Motor neuron (in vitro differentiated cells): ENCODE data around the gene PRMT2. TPM values are rescaled to one million over a fixed set of nuclear protein-coding genes. Genes with fewer than 3 reads are reported as not detected.

Experiments used
- ATAC-seq, 8 experiments: fragments of 200-7000 bp; cut with Tn5 transposase; replicated peaks in 6 of 8; 2 replicates each; pipeline ENCODE4 v1.8.0; 2021; ENCODE audit warnings: mild to moderate bottlenecking in 8 of 8, moderate library complexity in 8 of 8
- H3K27ac ChIP-seq, 2 donors: fragments of 250-450 bp; sonication (Bioruptor Pico); 2 replicates each; pipeline ENCODE4 v1.9.0; 2021; ENCODE audit warnings: antibody characterized with exemption in 2 of 2, mild to moderate bottlenecking in 2 of 2, moderate library complexity in 1 of 2
- H3K4me1 ChIP-seq, 2 donors: fragments of 250-450 bp; sonication (Bioruptor Pico); replicated peaks in 1 of 2; 2 replicates each; pipeline ENCODE4 v1.6.1; 2021; ENCODE audit warnings: antibody characterized with exemption in 2 of 2, mild to moderate bottlenecking in 2 of 2, moderate library complexity in 1 of 2
- H3K4me3 ChIP-seq, 5 donors: fragments of 250-450 bp; sonication (Bioruptor Pico); 2 replicates each; pipeline ENCODE4 v1.9.0; 2021; ENCODE audit warnings: antibody characterized with exemption in 5 of 5, mild to moderate bottlenecking in 5 of 5, moderate library complexity in 4 of 5
- WGBS, 10 experiments: fragments of 450-650 bp; shearing (Covaris generic); methylation state at CpG; one replicate each; pipeline ENCODE4 v1.0.0; 2022; 5-methylcytosine and 5-hydroxymethylcytosine counted together
- in situ Hi-C, 9 experiments: fragments of 400-800 bp; cut with MboI; loops; one replicate each; pipeline ENCODE4 v1.15.0; 2021; ENCODE audit warnings: low sequenced_read_pairs in 9 of 9, low pct_unique_long_range_greater_than_20kb in 2 of 9; ENCODE audit not compliant: unreplicated experiment in 9 of 9
- total RNA-seq, 8 experiments: library from RNA; unstranded; fragments of 300-600 nt; gene quantifications; 2 replicates each; pipeline versions ENCODE4 v1.2.3 to v1.2.4, GENCODE V29; 2022

PRMT2 gene
- total RNA-seq, 8 experiments from 2014 or later = 60.8 to 202 (median 75.7) TPM

DNA sequence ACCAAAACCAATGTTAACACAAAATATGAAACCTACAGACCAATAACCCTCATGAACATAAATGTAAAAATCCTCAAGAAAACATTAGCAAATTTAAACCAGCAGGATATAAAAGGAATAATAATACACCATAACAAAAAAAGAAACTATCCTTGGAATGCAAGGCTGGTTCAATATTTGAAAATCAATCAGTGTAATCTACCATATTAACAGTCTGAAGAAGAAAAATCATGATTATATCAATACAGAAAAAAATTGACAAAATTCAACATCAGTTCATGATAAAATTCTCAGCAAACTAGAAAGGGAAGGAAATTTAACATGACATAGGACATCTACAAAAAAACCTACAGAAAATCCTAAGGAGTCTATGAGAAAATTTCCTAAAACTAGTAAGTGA is 19.8 kb downstream of the PRMT2 start:
- H3K27ac ChIP-seq = no peak overlapping the region
- in situ Hi-C loops = no loop called here
- no peak overlapping the region for H3K4me3 ChIP-seq
- ATAC-seq = no peak
- H3K4me1 ChIP-seq = no peaks in the 10 kb centered on the region

DNA sequence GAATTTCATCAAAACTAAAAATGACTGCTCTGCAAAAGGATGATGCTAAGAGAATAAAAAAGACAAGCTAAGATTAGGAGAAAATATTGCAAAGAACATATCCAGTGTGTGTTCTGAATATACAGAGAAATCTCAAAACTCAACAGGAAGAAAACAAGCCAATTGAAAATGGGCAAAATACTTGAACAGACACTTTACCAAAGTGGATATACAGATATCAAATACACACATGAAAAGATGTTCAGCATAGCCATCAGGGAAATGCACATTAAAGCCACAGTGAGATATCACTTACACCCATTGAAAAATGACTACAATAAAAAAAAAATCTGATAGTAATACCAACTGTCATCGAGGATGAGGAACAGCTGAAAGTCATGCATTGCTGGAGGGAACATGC is 21.3 kb downstream of the PRMT2 start:
- 100% methylated on average over 1 of the region's 1 CpG; no CpG with 5 or more reads in 4 of the 10 experiments for WGBS, 10 experiments
- Histone ChIP-seq H3K4me1 (no peaks in the 10 kb centered on the region), H3K27ac (no peak overlapping the region), H3K4me3 (no peak overlapping the region)
- in situ Hi-C loops = no loop called here
- no peak for ATAC-seq

- no peak overlapping the region for H3K4me3 ChIP-seq
- in situ Hi-C loops = no loop called here
- H3K4me1 ChIP-seq = no peaks in the 10 kb centered on the region
- H3K27ac ChIP-seq = no peak overlapping the region
- WGBS, 10 experiments = 61 to 100% (median 83%) methylated on average over 1 to 7 of the region's 8 CpGs; no CpG with 5 or more reads in 4 of the 10 experiments
- no peak for ATAC-seq
Observed at GRCh38 chr21:46660505-46660904, 25.0 kb downstream of the PRMT2 start.

- H3K4me3 ChIP-seq = peak overlapping the region in 1 of 5 donors; percentile 15
- H3K4me1 ChIP-seq = no peaks in the 10 kb centered on the region
- in situ Hi-C loops = no loop called here
- no peak overlapping the region for H3K27ac ChIP-seq
- peak; percentile 55 to 99 (median 82) for ATAC-seq
- 0 to 8% (median 3%) methylated on average over 1 to 26 of the region's 29 CpGs for WGBS, 10 experiments
Observed at GRCh38 chr21:46661211-46661625, 25.7 kb downstream of the PRMT2 start.

GRCh38 chr21:46661642-46662366 is 26.3 kb downstream of the PRMT2 start:
- in situ Hi-C loops = no loop called here
- Histone ChIP-seq H3K4me3 (peak overlapping the region in 1 of 5 donors; percentile 15), H3K27ac (no peak overlapping the region), H3K4me1 (no peaks in the 10 kb centered on the region)
- 57 to 100% (median 80%) methylated on average over 1 to 3 of the region's 61 CpGs; no CpG with 5 or more reads in 7 of the 10 experiments for WGBS, 10 experiments
- peak in 7 of 8 experiments; percentile 10 to 35 (median 33) for ATAC-seq

- peak in 1 of 8 experiments; percentile 22 for ATAC-seq
- Histone ChIP-seq H3K4me3 (no peak overlapping the region), H3K4me1 (no peaks in the 10 kb centered on the region), H3K27ac (no peak overlapping the region)
- WGBS, 10 experiments = 90 to 100% (median 100%) methylated on average over 1 to 2 of the region's 11 CpGs; no CpG with 5 or more reads in 7 of the 10 experiments
- in situ Hi-C loops = no loop called here
Observed at GRCh38 chr21:46662367-46662654, 26.8 kb downstream of the PRMT2 start.

- no peak overlapping the region for H3K27ac ChIP-seq
- H3K4me1 ChIP-seq = no peaks in the 10 kb centered on the region
- peak in 3 of 8 experiments; percentile 6 to 24 (median 12) for ATAC-seq
- in situ Hi-C loops = no loop called here
- whole genome bisulfite sequencing, 10 experiments = 60 to 100% (median 90%) methylated on average over 1 to 8 of the region's 21 CpGs; no CpG with 5 or more reads in 4 of the 10 experiments
- H3K4me3 ChIP-seq = no peak overlapping the region
Observed at GRCh38 chr21:46662765-46663500, 27.5 kb downstream of the PRMT2 start.

DNA sequence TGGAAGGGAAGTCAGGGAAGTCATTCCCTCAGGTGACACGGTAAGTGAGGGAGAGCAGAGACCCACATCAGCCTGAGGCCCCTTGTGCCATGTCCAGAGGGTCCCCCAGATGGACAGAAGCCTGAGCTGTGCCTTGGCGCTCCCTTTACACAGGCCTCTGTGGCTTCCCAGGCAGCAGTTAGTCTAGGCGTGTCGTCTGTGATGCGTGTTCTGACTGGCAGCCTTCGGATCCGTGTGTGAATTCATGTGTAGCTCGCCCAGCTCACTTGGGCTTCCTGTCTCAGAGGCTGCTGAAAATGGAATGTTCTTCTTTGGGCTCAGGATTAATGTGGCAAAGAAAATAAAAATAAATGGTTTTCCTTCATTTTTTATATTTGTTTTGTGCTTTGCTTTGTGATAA is 28.3 kb downstream of the PRMT2 start:
- Histone ChIP-seq H3K27ac (no peak overlapping the region), H3K4me3 (no peak overlapping the region), H3K4me1 (peaks cover 0 to 5% of the 10 kb centered on the region in 2 donors)
- in situ Hi-C loops = no loop called here
- WGBS, 10 experiments = 81 to 100% (median 88%) methylated on average over 1 to 6 of the region's 8 CpGs; no CpG with 5 or more reads in 4 of the 10 experiments
- no peak for ATAC-seq

GRCh38 chr21:46664316-46664995 is 29.0 kb downstream of the PRMT2 start:
- ATAC-seq = no peak
- Histone ChIP-seq H3K4me1 (peaks cover 0 to 5% of the 10 kb centered on the region in 2 donors), H3K27ac (no peak overlapping the region), H3K4me3 (no peak overlapping the region)
- WGBS, 10 experiments = 20 to 100% (median 94%) methylated on average over 1 to 8 of the region's 24 CpGs; no CpG with 5 or more reads in 2 of the 10 experiments
- in situ Hi-C loops = no loop called here

DNA sequence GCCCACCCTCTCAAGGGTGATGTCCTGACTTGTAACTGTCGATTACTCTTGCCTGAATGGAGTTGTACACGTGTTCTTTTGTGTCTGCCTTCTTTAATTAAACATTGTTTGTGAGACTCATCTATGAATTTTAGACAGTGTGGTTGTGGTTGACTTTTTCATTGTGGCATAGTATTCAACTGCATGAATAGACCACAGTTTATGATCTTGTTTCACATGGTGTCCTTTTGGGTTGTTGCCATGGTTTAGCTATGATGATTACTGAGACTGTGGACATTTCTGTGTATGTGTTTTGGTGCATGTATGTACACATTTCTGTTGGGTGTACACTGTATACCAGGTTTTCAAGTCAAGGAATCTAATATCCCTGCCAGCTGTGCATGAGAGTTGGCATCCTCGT is 30.1 kb downstream of the PRMT2 start:
- Histone ChIP-seq H3K4me1 (peaks cover 0 to 5% of the 10 kb centered on the region in 2 donors), H3K4me3 (no peak overlapping the region), H3K27ac (no peak overlapping the region)
- in situ Hi-C loops = no loop called here
- WGBS, 10 experiments = 40 to 95% (median 80%) methylated on average over 1 to 3 of the region's 3 CpGs; no CpG with 5 or more reads in 1 of the 10 experiments
- no peak for ATAC-seq

DNA sequence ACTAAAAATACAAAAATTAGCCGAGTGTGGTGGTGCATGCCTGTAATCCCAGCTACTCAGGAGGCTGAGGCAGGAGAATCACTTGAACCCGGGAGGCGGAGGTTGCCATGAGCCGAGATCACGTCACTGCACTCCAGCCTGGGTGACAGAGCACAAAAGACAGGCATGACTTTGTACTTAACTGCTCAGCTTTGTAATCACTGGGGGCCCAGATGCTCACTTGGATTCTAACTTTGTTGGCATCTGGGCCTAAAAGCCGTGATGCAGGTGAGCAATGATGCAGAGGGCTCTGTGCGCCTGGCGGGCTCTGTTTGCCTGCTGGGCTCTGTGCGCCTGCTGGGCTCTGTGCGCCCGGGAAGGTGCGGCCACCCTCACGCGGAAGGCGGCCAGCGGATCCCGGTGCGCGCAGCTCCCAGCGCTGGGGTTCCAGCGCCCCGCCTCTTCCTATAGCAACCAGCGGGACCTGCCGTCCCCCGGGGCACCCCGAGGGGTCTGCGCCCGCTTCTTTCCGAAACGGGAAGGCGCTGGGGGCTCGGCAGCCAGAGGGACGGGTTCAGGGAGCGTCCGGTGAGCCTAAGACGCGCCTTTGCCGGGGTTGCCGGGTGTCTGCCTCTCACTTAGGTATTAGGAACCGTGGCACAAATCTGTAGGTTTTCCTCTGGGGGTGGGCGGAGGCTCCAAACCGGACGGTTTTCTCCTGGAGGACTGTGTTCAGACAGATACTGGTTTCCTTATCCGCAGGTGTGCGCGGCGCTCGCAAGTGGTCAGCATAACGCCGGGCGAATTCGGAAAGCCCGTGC is 31.7 kb downstream of the PRMT2 start:
- Histone ChIP-seq H3K4me3 (peak overlapping the region; percentile 30 to 37 (median 34)), H3K27ac (no peak overlapping the region), H3K4me1 (peaks cover 0 to 5% of the 10 kb centered on the region in 2 donors)
- in situ Hi-C loops = no loop called here
- WGBS, 10 experiments = 0 to 74% (median 21%) methylated on average over 3 to 17 of the region's 53 CpGs; no CpG with 5 or more reads in 3 of the 10 experiments
- peak; percentile 22 to 53 (median 38) for ATAC-seq

- WGBS, 10 experiments = 0 to 8% (median 0%) methylated on average over 1 to 12 of the region's 53 CpGs; no CpG with 5 or more reads in 2 of the 10 experiments
- Histone ChIP-seq H3K27ac (peak overlapping the region in 1 of 2 donors; percentile 14), H3K4me1 (peaks cover 0 to 5% of the 10 kb centered on the region in 2 donors), H3K4me3 (peak overlapping the region; percentile 30 to 37 (median 34))
- in situ Hi-C loops = no loop called here
- ATAC-seq = peak; percentile 80 to 89 (median 84)
Observed at GRCh38 chr21:46667741-46668380, 32.4 kb downstream of the PRMT2 start.
